Activated CD4-positive, alpha-beta memory T cell treated with anti-CD3 and anti-CD28 coated beads, Interleukin-2, amount 10 ng/mL, durations not matched to agents 7 days and 5 days (primary cell): ENCODE measurements around the gene ZNF267. TPM values are rescaled to one million over a fixed set of nuclear protein-coding genes. Genes with fewer than 3 reads are reported as not detected.
A peak's percentile ranks its signal among the peaks of the same experiment; 100 is the strongest.

Source experiments
- CTCF ChIA-PET: fragments of 350-600 bp; sonication (Branson Sonifier 250); formaldehyde crosslinking; loops from one replicate; lab custom pipeline; 2021; ENCODE audit warnings: antibody characterized with exemption, inconsistent platforms; lab: Charles Lee
- POLR2A ChIA-PET: fragments of 350-600 bp; sonication (Branson Sonifier 250); formaldehyde crosslinking; loops from one replicate; lab custom pipeline; 2021; ENCODE audit warnings: antibody characterized with exemption; lab: Charles Lee
- DNase-seq: peaks from one replicate; pipeline ENCODE4 v3.0.0-alpha.2; 2020
- H3K27ac Mint-ChIP-seq: one replicate; pipeline ENCODE4 v1.8.0; 2021; ENCODE audit warnings: mild to moderate bottlenecking, mixed read lengths
- H3K27me3 Mint-ChIP-seq: one replicate; pipeline ENCODE4 v1.8.0; 2021; ENCODE audit warnings: mixed read lengths
- H3K36me3 Mint-ChIP-seq: one replicate; pipeline ENCODE4 v1.8.0; 2021; ENCODE audit warnings: low read depth, mixed read lengths
- H3K4me1 Mint-ChIP-seq: one replicate; pipeline ENCODE4 v1.8.0; 2021; ENCODE audit warnings: mixed read lengths
- H3K4me3 Mint-ChIP-seq: one replicate; pipeline ENCODE4 v1.8.0; 2021; ENCODE audit warnings: mild to moderate bottlenecking, mixed read lengths
- H3K9me3 Mint-ChIP-seq: one replicate; pipeline ENCODE4 v1.8.0; 2021; ENCODE audit warnings: mixed read lengths
- total RNA-seq, 2 experiments: library from RNA; stranded (reverse); gene quantifications; one replicate each; pipeline ENCODE4 v1.2.3, GENCODE V29; 2021

Gene ZNF267
- total RNA-seq, 2 experiments from 2014 or later, result 86.2 to 88.3 TPM

DNA sequence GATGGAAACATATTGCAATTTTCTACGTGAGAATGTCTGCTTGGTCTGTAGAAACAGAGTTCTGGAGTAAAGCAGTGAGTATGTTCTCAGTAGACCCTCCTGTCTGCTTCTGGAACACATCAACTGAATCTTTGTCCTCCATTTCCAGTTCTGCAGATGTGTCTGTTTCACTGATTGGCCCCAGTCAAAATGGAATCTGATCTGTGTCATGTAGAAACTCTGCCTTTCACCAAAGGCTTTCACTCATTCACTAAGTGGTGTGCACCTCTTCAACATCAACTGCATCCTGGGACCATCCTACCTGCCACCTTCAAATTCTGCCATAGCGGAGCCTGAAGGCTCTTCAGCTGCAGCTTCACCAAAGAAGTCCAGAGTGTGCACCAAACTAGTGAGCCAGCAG lies 2.8 kb upstream of the ZNF267 start:
- Mint-ChIP-seq H3K9me3 (peaks cover 8% of the 10 kb centered on the region), H3K36me3 (peaks cover 34% of the 10 kb centered on the region), H3K27me3 (no peaks in the 10 kb centered on the region), H3K4me1 (peaks cover 55% of the 10 kb centered on the region), H3K27ac (peak overlapping the region; percentile 62), H3K4me3 (no peak overlapping the region)
- ChIA-PET CTCF (interaction anchor here (3.0 kb wide), 1 partner anchor 412 kb away, joined by 69 read pairs; the partner anchor contains the start of gene ARMC5), POLR2A (no interaction called here)
- no peak for DNase-seq

- Mint-ChIP-seq H3K9me3 (peaks cover 8% of the 10 kb centered on the region), H3K36me3 (peaks cover 41% of the 10 kb centered on the region), H3K4me3 (no peak overlapping the region), H3K27me3 (no peaks in the 10 kb centered on the region), H3K27ac (no peak overlapping the region), H3K4me1 (peaks cover 62% of the 10 kb centered on the region)
- DNase-seq, result no peak
- ChIA-PET CTCF (no interaction called here), POLR2A (interaction anchor here (3.8 kb wide), 1 partner anchor 412 kb away, joined by 63 read pairs; the partner anchor contains the start of gene ARMC5)
Measured at GRCh38 chr16:31871510-31871909, 2.1 kb upstream of the ZNF267 start.

DNA sequence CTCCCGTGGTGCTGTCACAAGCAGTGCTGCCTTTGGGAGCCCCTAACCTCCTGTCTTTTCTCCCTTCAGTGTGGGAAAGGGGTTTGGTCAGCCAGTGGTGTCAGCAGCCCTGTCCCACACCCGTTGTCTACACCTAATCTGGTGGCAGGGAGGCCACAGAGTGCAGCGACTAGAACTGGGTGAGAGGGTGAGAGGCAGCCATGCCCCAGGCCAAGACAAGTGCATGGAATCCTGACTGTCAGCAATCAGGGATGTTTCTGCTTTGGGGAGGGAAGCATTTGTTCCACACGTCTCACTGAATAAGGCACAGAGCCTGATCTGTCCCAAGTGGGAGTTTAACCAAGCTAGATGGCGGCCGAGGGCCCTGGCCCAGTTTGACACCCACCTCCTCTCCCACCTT lies 1.4 kb upstream of the ZNF267 start:
- DNase-seq, result no peak
- H3K4me1 Mint-ChIP-seq, result peaks cover 67% of the 10 kb centered on the region
- POLR2A ChIA-PET, result interaction anchor here (1.5 to 4.2 kb wide), 4 partner anchors 165 to 413 kb away, joined by 9 to 63 read pairs (median 20); partner anchors contain the start of genes ARMC5 and RUSF1
- peaks cover 8% of the 10 kb centered on the region for H3K9me3 Mint-ChIP-seq
- H3K4me3 Mint-ChIP-seq, result no peak overlapping the region
- CTCF ChIA-PET, result interaction anchor here (0.6 to 2.4 kb wide), 2 partner anchors 412 to 416 kb away, joined by 3 to 24 read pairs; partner anchors contain the start of gene ARMC5
- peak overlapping the region; percentile 31 for H3K27ac Mint-ChIP-seq
- peaks cover 48% of the 10 kb centered on the region for H3K36me3 Mint-ChIP-seq
- H3K27me3 Mint-ChIP-seq, result no peaks in the 10 kb centered on the region

DNA sequence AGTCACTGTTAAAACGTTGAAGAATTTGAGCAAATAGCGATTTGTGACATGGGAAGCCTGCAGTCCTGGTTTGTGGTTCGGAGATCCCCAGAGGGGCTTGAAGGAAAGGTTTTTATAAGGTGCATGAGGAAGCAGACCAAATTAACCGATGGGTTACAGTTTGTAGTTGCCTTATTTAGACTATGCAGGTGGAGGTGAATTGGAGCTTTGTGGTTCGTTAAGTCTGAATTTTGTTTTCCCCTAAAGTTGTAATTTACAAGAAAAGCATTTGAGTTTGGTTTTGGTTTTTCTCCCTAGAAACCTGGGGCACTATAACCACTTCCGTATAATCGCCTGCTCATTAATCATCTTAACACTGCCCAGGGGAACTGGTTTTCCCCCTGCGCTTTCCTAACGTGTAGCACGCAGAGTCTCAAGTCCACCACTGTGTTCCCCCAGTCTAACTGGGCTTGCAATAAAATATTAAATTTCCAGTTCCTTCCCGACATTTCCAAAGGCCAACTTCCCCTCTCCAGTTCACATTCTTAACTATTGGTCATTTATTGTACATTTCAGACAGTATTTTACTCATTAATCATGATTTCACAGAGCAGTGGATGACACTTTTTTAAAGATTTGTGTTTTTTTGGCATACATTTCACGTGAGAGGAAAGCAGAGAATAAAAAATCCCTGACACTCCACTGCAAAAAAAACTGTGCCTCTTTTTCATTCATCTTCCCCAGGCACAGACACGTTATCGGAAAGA lies 932 bp downstream of the ZNF267 start:
- CTCF ChIA-PET, result interaction anchor here (2.4 kb wide), 1 partner anchor 415 kb away, joined by 24 read pairs; the partner anchor contains the start of gene ARMC5

GRCh38 chr16:31875112-31875803 lies 1.7 kb downstream of the ZNF267 start:
- Mint-ChIP-seq H3K4me3 (peak overlapping the region; percentile 87), H3K27ac (peak overlapping the region; percentile 97), H3K27me3 (no peaks in the 10 kb centered on the region), H3K4me1 (peaks cover 79% of the 10 kb centered on the region), H3K9me3 (peaks cover 31% of the 10 kb centered on the region), H3K36me3 (peaks cover 79% of the 10 kb centered on the region)
- CTCF ChIA-PET, result no interaction called here
- POLR2A ChIA-PET, result interaction anchor here (2.0 to 4.2 kb wide), 6 partner anchors 51 to 673 kb away, joined by 4 to 31 read pairs (median 14); partner anchors contain the start of genes ARMC5, PYCARD and RUSF1
- no peak for DNase-seq

More for the DNA sequence above, 932 bp downstream of the ZNF267 start:
- POLR2A ChIA-PET, result interaction anchor here (0.8 to 4.2 kb wide), 19 partner anchors 8 to 971 kb away, joined by 3 to 63 read pairs (median 8); partner anchors contain the start of genes ARMC5, FUS, PYCARD and RUSF1
- H3K4me1 Mint-ChIP-seq, result peaks cover 76% of the 10 kb centered on the region
- H3K9me3 Mint-ChIP-seq, result peaks cover 25% of the 10 kb centered on the region
- H3K27ac Mint-ChIP-seq, result peak overlapping the region; percentile 97
- H3K36me3 Mint-ChIP-seq, result peaks cover 71% of the 10 kb centered on the region
- peak; percentile 47 for DNase-seq
- peak overlapping the region; percentile 87 for H3K4me3 Mint-ChIP-seq
- no peaks in the 10 kb centered on the region for H3K27me3 Mint-ChIP-seq

GRCh38 chr16:31875928-31876547 lies 2.4 kb downstream of the ZNF267 start:
- H3K27me3 Mint-ChIP-seq, result no peaks in the 10 kb centered on the region
- POLR2A ChIA-PET, result interaction anchor here (1.8 to 4.2 kb wide), 7 partner anchors 13 to 696 kb away, joined by 6 to 31 read pairs (median 16); partner anchors contain the start of genes ARMC5, FUS and RUSF1
- H3K27ac Mint-ChIP-seq, result peak overlapping the region; percentile 97
- DNase-seq, result no peak
- CTCF ChIA-PET, result interaction anchor here (1.4 to 3.2 kb wide), 2 partner anchors 8 to 416 kb away, joined by 3 to 21 read pairs; no protein-coding TSS in a partner anchor
- peaks cover 31% of the 10 kb centered on the region for H3K9me3 Mint-ChIP-seq
- H3K4me3 Mint-ChIP-seq, result peak overlapping the region; percentile 87
- peaks cover 78% of the 10 kb centered on the region for H3K4me1 Mint-ChIP-seq
- peaks cover 79% of the 10 kb centered on the region for H3K36me3 Mint-ChIP-seq

DNA sequence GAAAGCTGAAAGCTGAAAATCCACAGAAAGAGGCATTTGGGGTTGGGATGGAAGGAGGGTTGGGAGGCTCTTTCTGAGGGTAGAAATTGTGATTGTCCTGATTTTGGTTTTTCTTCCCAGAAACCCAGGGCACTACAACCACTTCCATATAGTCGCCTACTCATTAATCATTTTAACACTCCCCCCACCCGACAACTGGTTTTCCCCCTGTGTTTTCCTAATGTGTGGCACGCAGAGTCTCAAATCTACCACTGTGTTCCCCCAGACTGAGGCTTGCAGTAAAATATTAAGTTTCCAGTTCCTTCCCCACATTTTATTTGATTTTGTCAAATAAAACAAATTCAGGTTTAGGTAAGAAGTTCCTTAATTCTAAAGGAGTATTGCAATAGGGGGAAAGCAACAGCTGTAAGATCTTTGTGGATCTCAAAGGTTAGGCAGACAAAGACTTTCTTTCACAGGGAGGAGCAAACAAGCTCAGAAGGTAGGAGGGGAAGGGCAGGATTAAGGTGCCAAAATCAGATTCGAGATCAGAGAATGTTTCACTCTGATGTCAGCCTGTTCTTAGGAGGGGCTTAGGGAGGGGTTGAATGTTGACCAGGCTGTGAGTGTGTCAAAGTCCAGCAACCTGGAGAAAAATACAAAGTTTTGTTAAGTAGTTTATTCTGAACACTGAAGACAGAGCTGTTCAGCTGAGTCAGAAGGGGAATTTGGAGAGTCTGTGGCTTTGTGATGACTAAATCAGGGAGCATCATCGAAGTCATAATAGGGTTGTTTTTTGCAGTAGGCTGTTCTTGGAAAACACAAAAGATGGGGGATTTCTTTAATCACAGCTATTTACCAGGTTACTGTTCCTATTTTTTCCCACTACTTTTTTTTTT lies 3.6 kb downstream of the ZNF267 start:
- peak; percentile 60 for DNase-seq
- H3K9me3 Mint-ChIP-seq, result peaks cover 33% of the 10 kb centered on the region
- H3K27me3 Mint-ChIP-seq, result no peaks in the 10 kb centered on the region
- ChIA-PET CTCF (interaction anchor here (1.1 to 3.2 kb wide), 3 partner anchors 9 to 675 kb away, joined by 3 to 21 read pairs (median 3); partner anchors contain the start of gene PYCARD), POLR2A (interaction anchor here (0.6 to 3.2 kb wide), 16 partner anchors 8 to 1001 kb away, joined by 3 to 20 read pairs (median 6); partner anchors contain the start of genes ARMC5, FUS, ITGAX and RUSF1)
- H3K4me1 Mint-ChIP-seq, result peaks cover 78% of the 10 kb centered on the region
- peak overlapping the region; percentile 97 for H3K27ac Mint-ChIP-seq
- H3K4me3 Mint-ChIP-seq, result peak overlapping the region; percentile 87
- peaks cover 83% of the 10 kb centered on the region for H3K36me3 Mint-ChIP-seq

- Mint-ChIP-seq H3K4me1 (peaks cover 76% of the 10 kb centered on the region), H3K4me3 (peak overlapping the region; percentile 87), H3K36me3 (peaks cover 92% of the 10 kb centered on the region), H3K9me3 (peaks cover 37% of the 10 kb centered on the region), H3K27ac (peak overlapping the region; percentile 97), H3K27me3 (no peaks in the 10 kb centered on the region)
- ChIA-PET CTCF (interaction anchor here (3.2 kb wide), 1 partner anchor 10 kb away, joined by 21 read pairs; no protein-coding TSS in a partner anchor), POLR2A (interaction anchor here (0.6 to 3.2 kb wide), 14 partner anchors 9 to 1002 kb away, joined by 3 to 20 read pairs (median 6); partner anchors contain the start of genes ARMC5, FUS, ITGAX and RUSF1)
- DNase-seq, result no peak
Measured at GRCh38 chr16:31877876-31878642, 4.5 kb downstream of the ZNF267 start.

GRCh38 chr16:31879937-31880321 lies 6.3 kb downstream of the ZNF267 start:
- H3K36me3 Mint-ChIP-seq, result peaks cover 98% of the 10 kb centered on the region
- H3K27me3 Mint-ChIP-seq, result no peaks in the 10 kb centered on the region
- DNase-seq, result no peak
- peak overlapping the region; percentile 78 for H3K27ac Mint-ChIP-seq
- ChIA-PET POLR2A (interaction anchor here (1.0 to 2.3 kb wide), 2 partner anchors 11 to 13 kb away, joined by 3 to 7 read pairs; no protein-coding TSS in a partner anchor), CTCF (interaction anchor here (0.8 kb wide), 1 partner anchor 11 kb away, joined by 3 read pairs; no protein-coding TSS in a partner anchor)
- peak overlapping the region; percentile 21 for H3K4me3 Mint-ChIP-seq
- H3K4me1 Mint-ChIP-seq, result peaks cover 72% of the 10 kb centered on the region
- H3K9me3 Mint-ChIP-seq, result peaks cover 45% of the 10 kb centered on the region

DNA sequence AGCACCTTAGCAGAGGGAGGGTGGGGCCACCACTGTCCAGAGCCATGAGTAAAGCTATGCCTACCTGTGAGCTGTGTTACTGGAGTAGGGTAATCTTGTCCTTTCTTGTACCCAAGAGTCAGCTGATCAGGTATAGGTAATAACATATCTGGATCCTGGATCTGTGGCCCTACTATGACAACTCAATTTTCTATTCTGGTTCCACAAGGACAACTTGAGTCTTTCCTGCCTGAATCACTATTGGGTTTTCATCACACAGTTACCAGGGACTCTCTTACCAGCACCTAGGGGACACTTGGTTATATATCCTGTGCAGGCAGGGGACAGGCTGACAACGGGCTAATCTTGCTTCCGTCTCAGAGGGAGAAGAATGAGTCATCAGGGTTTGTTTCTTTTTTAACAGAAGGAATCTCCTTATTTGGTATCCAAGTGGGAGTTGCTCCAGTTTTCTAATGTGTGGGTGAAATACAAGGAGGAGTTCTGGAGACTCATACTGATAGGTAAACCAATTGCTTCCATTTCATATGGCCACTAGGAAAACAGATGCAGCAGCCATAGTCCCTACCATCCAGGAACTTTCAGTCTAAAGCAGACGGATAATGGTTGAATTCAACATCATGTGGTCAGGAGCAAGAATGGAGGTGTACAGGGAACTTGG lies 6.8 kb downstream of the ZNF267 start:
- ChIA-PET CTCF (interaction anchor here (0.8 kb wide), 1 partner anchor 12 kb away, joined by 3 read pairs; no protein-coding TSS in a partner anchor), POLR2A (interaction anchor here (1.0 to 2.3 kb wide), 2 partner anchors 11 to 14 kb away, joined by 3 to 7 read pairs; no protein-coding TSS in a partner anchor)
- no peak overlapping the region for H3K4me3 Mint-ChIP-seq
- H3K27me3 Mint-ChIP-seq, result no peaks in the 10 kb centered on the region
- H3K4me1 Mint-ChIP-seq, result peaks cover 75% of the 10 kb centered on the region
- H3K36me3 Mint-ChIP-seq, result peaks cover 98% of the 10 kb centered on the region
- peaks cover 50% of the 10 kb centered on the region for H3K9me3 Mint-ChIP-seq
- DNase-seq, result peak; percentile 49
- peak overlapping the region; percentile 78 for H3K27ac Mint-ChIP-seq
